Astrocyte (in vitro differentiated cells and primary cell): ENCODE measurements around the gene LHFPL3. TPM values are rescaled to one million over a fixed set of nuclear protein-coding genes. Genes with fewer than 3 reads are reported as not detected.

ENCODE experiments used
- DNase-seq: peaks from one replicate; pipeline ENCODE4 v3.0.0-alpha.2; 2010; ENCODE audit warnings: low read depth
- FAIRE-seq: peaks from 2 replicates; lab custom pipeline; 2011; peaks lifted over from hg19 to GRCh38; lab: Jason Lieb, UNC
- H2AFZ ChIP-seq: 2 replicates; pipeline ENCODE4 v1.6.0; 2012; ENCODE audit warnings: low read depth, low read length, inconsistent platforms
- H3K27ac ChIP-seq: 2 replicates; pipeline ENCODE4 v1.5.1; 2011; ENCODE audit warnings: low read depth, low read length, inconsistent platforms
- H3K27me3 ChIP-seq: 2 replicates; pipeline ENCODE4 v1.6.0; 2011; ENCODE audit warnings: low read length, inconsistent platforms; ENCODE audit not compliant: insufficient read depth
- H3K36me3 ChIP-seq: 2 replicates; pipeline ENCODE4 v1.5.1; 2011; ENCODE audit warnings: low read length, inconsistent platforms; ENCODE audit not compliant: insufficient read depth
- H3K4me1 ChIP-seq: 2 replicates; pipeline ENCODE4 v1.5.1; 2011; ENCODE audit warnings: low read length, inconsistent platforms; ENCODE audit not compliant: insufficient read depth
- H3K4me2 ChIP-seq: 2 replicates; pipeline ENCODE4 v1.6.0; 2012; ENCODE audit warnings: low read length, inconsistent platforms
- H3K4me3 ChIP-seq: 2 replicates; pipeline ENCODE4 v1.5.1; 2011; ENCODE audit warnings: low read depth, mild to moderate bottlenecking, low read length, inconsistent platforms; ENCODE audit not compliant: insufficient read depth
- H3K79me2 ChIP-seq: 2 replicates; pipeline ENCODE4 v1.6.0; 2012; ENCODE audit warnings: mild to moderate bottlenecking, low read length, inconsistent platforms; ENCODE audit not compliant: insufficient read depth
- H3K9ac ChIP-seq: 2 replicates; pipeline ENCODE4 v1.6.0; 2012; ENCODE audit warnings: mild to moderate bottlenecking, low read length, inconsistent platforms
- H3K9me3 ChIP-seq: 2 replicates; pipeline ENCODE4 v1.5.1; 2012; ENCODE audit warnings: low read depth, mild to moderate bottlenecking, low read length, inconsistent platforms; ENCODE audit not compliant: insufficient read depth
- H4K20me1 ChIP-seq: 2 replicates; pipeline ENCODE4 v1.6.0; 2012; ENCODE audit warnings: low read length, inconsistent platforms; ENCODE audit not compliant: insufficient read depth
- H3K27ac Mint-ChIP-seq: one replicate; pipeline ENCODE4 v1.8.0; 2021; ENCODE audit warnings: mild to moderate bottlenecking, mixed read lengths; ENCODE audit not compliant: unreplicated experiment
- H3K27me3 Mint-ChIP-seq: one replicate; pipeline ENCODE4 v1.8.0; 2021; ENCODE audit warnings: low read depth, mixed read lengths; ENCODE audit not compliant: unreplicated experiment
- H3K36me3 Mint-ChIP-seq: one replicate; pipeline ENCODE4 v1.8.0; 2021; ENCODE audit warnings: low read depth, mixed read lengths; ENCODE audit not compliant: unreplicated experiment
- H3K4me1 Mint-ChIP-seq: one replicate; pipeline ENCODE4 v1.8.0; 2021; ENCODE audit warnings: low read depth, mixed read lengths; ENCODE audit not compliant: unreplicated experiment
- H3K4me3 Mint-ChIP-seq: one replicate; pipeline ENCODE4 v1.8.0; 2021; ENCODE audit warnings: mild to moderate bottlenecking, moderate library complexity, mixed read lengths; ENCODE audit not compliant: unreplicated experiment
- H3K9me3 Mint-ChIP-seq: one replicate; pipeline ENCODE4 v1.8.0; 2021; ENCODE audit warnings: mild to moderate bottlenecking, mixed read lengths; ENCODE audit not compliant: unreplicated experiment
- EZH2 ChIP-seq: IDR thresholded peaks from 2 replicates; pipeline ENCODE4 v1.6.1; 2012; ENCODE audit warnings: mild to moderate bottlenecking, low read length, inconsistent platforms; ENCODE audit not compliant: insufficient read depth
- total RNA-seq: library from RNA; stranded (reverse); gene quantifications from 2 replicates; pipeline ENCODE4 v1.2.1, GENCODE V29; 2021
- TF ChIP-seq, protein P1 (sequence below): IDR thresholded peaks from 2 replicates; pipeline ENCODE4 v1.5.1; 2011; ENCODE audit warnings: low read depth, mild to moderate bottlenecking, inconsistent platforms, low read length, moderate library complexity; ENCODE audit not compliant: insufficient read depth

The LHFPL3 gene
- total RNA-seq, 1 donor from 2014 or later = not detected

DNA sequence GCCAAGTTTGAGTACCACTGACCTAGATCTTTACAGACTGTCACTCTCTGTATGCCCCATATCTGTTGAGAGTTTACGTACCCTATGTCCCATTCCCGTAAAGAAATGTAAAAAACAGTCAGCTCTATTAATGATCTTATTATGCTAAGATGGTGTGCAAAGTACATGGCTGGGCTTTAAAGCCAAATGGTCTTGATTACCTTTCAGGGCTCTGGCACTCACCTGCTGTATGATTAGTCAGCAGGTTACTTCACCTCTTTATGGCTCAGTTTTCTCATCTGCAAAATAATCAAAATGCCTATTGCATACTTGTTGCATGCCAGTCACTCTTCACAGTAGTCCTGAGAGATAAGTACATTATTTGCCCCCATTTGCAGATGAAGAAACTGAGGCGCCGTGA lies 54.2 kb downstream of the LHFPL3 start:
- peaks cover 3% of the 10 kb centered on the region for H3K27me3 Mint-ChIP-seq
- Histone ChIP-seq H3K4me1 (no peaks in the 10 kb centered on the region), H3K27me3 (no peaks in the 10 kb centered on the region), H3K4me2 (no peak overlapping the region), H2AFZ (no peak overlapping the region), H3K79me2 (no peaks in the 10 kb centered on the region), H3K4me3 (no peak overlapping the region), H3K9me3 (peaks cover 4% of the 10 kb centered on the region), H3K27ac (no peak overlapping the region), H3K9ac (no peak overlapping the region), H3K36me3 (no peaks in the 10 kb centered on the region), H4K20me1 (no peaks in the 10 kb centered on the region)
- no peak overlapping the region for H3K4me3 Mint-ChIP-seq
- H3K27ac Mint-ChIP-seq = no peak overlapping the region
- H3K36me3 Mint-ChIP-seq = no peaks in the 10 kb centered on the region
- H3K4me1 Mint-ChIP-seq = no peaks in the 10 kb centered on the region
- peaks cover 6% of the 10 kb centered on the region for H3K9me3 Mint-ChIP-seq
- FAIRE-seq (no peak), DNase-seq (no peak)
- TF ChIP-seq, protein P1, sequence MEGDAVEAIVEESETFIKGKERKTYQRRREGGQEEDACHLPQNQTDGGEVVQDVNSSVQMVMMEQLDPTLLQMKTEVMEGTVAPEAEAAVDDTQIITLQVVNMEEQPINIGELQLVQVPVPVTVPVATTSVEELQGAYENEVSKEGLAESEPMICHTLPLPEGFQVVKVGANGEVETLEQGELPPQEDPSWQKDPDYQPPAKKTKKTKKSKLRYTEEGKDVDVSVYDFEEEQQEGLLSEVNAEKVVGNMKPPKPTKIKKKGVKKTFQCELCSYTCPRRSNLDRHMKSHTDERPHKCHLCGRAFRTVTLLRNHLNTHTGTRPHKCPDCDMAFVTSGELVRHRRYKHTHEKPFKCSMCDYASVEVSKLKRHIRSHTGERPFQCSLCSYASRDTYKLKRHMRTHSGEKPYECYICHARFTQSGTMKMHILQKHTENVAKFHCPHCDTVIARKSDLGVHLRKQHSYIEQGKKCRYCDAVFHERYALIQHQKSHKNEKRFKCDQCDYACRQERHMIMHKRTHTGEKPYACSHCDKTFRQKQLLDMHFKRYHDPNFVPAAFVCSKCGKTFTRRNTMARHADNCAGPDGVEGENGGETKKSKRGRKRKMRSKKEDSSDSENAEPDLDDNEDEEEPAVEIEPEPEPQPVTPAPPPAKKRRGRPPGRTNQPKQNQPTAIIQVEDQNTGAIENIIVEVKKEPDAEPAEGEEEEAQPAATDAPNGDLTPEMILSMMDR = no peak
- no peak for TF ChIP-seq EZH2

DNA sequence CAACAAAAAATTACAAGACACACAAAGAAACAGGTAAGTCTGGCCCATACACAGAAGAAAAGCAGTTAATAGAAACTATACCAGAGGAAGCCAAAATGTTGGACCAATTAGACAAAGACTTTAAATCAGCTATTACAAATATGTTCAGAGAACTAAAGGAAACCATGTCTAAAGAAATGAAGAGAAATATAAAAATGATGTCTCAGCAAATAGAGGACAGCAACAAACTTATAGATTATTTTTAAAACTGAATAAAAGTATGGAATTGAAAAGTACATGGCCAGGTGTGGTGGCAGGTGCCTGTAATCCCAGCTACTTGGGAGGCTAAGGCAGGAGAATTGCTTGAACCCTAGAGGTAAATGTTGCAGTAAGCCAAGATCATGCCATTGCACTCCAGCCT lies 58.5 kb downstream of the LHFPL3 start:
- FAIRE-seq (no peak), DNase-seq (no peak)
- no peaks in the 10 kb centered on the region for H3K4me1 ChIP-seq
- Mint-ChIP-seq H3K27ac (no peak overlapping the region), H3K4me1 (no peaks in the 10 kb centered on the region), H3K4me3 (no peak overlapping the region), H3K27me3 (peaks cover 3% of the 10 kb centered on the region), H3K36me3 (no peaks in the 10 kb centered on the region), H3K9me3 (peaks cover 10% of the 10 kb centered on the region)
- no peaks in the 10 kb centered on the region for H3K79me2 ChIP-seq
- no peaks in the 10 kb centered on the region for H4K20me1 ChIP-seq
- no peak overlapping the region for H3K4me3 ChIP-seq
- H2AFZ ChIP-seq = no peak overlapping the region
- TF ChIP-seq, protein P1 = no peak
- no peak for TF ChIP-seq EZH2
- no peak overlapping the region for H3K9ac ChIP-seq
- no peak overlapping the region for H3K27ac ChIP-seq
- no peaks in the 10 kb centered on the region for H3K36me3 ChIP-seq
- H3K27me3 ChIP-seq = no peaks in the 10 kb centered on the region
- peaks cover 6% of the 10 kb centered on the region for H3K9me3 ChIP-seq
- no peak overlapping the region for H3K4me2 ChIP-seq

DNA sequence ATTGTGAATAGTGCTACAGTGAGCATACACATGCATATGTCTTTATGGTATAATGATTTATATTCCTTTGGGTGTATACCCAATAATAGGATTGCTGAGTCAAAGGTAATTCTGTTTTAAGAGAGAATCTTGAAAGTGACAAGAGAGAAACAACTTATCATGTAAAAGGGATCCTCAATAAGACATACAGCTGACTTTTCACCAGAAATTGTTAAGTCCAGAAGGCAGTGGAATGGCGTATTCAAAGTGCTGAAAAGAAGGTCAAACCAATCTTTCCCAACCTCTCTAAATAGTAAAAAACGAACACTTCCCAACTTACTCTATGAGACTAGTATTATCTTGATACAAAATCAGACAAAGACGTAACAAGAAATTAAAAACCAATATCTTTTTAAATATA lies 59.8 kb downstream of the LHFPL3 start:
- H3K36me3 Mint-ChIP-seq = no peaks in the 10 kb centered on the region

More for the DNA sequence above, 59.8 kb downstream of the LHFPL3 start:
- Mint-ChIP-seq H3K27me3 (no peaks in the 10 kb centered on the region), H3K4me1 (no peaks in the 10 kb centered on the region), H3K4me3 (no peak overlapping the region), H3K27ac (no peak overlapping the region), H3K9me3 (peaks cover 10% of the 10 kb centered on the region)
- H3K79me2 ChIP-seq = no peaks in the 10 kb centered on the region
- no peak overlapping the region for H2AFZ ChIP-seq
- no peaks in the 10 kb centered on the region for H3K36me3 ChIP-seq
- H3K4me2 ChIP-seq = no peak overlapping the region
- H3K4me1 ChIP-seq = no peaks in the 10 kb centered on the region
- FAIRE-seq (no peak), DNase-seq (no peak)
- H4K20me1 ChIP-seq = no peaks in the 10 kb centered on the region
- no peak overlapping the region for H3K27ac ChIP-seq
- H3K27me3 ChIP-seq = no peaks in the 10 kb centered on the region
- no peak overlapping the region for H3K4me3 ChIP-seq
- no peak for TF ChIP-seq EZH2
- TF ChIP-seq, protein P1 = no peak
- no peak overlapping the region for H3K9ac ChIP-seq
- H3K9me3 ChIP-seq = peaks cover 6% of the 10 kb centered on the region
